Measurements from ENCODE around the gene CD55. TPM values are rescaled to one million over a fixed set of nuclear protein-coding genes. Genes with fewer than 3 reads are reported as not detected.

The CD55 gene
- total RNA-seq, 1 donor from 2014 or later: 512 TPM

DNA sequence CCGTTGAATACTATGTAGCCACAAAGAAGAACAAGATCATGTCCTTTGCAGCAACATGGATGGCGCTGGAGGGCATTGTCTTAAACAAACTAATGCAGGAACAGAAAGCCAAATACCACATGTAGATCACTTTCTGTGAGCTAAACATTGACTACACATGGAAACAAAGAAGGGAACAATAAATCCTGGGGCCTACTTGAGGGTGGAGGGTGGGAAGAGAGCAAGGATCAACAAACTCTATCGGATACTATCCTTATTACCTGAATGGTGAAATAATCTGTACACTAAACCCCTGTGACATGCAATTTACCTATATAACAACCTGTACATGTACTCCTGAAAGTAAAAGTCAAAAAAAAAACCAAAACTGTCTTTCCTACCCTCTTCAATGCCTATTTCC is 40.8 kb upstream of the CD55 start:
- no peak for ATAC-seq
- Histone ChIP-seq H3K4me1 (no peaks in the 10 kb centered on the region), H3K4me3 (no peak overlapping the region), H3K36me3 (no peaks in the 10 kb centered on the region), H3K27me3 (no peaks in the 10 kb centered on the region), H3K9me3 (no peaks in the 10 kb centered on the region), H3K27ac (no peak overlapping the region)
- intact Hi-C loops (cut with DNase I): no loop called here
- DNase-seq: no peak
- TF ChIP-seq, protein P1, sequence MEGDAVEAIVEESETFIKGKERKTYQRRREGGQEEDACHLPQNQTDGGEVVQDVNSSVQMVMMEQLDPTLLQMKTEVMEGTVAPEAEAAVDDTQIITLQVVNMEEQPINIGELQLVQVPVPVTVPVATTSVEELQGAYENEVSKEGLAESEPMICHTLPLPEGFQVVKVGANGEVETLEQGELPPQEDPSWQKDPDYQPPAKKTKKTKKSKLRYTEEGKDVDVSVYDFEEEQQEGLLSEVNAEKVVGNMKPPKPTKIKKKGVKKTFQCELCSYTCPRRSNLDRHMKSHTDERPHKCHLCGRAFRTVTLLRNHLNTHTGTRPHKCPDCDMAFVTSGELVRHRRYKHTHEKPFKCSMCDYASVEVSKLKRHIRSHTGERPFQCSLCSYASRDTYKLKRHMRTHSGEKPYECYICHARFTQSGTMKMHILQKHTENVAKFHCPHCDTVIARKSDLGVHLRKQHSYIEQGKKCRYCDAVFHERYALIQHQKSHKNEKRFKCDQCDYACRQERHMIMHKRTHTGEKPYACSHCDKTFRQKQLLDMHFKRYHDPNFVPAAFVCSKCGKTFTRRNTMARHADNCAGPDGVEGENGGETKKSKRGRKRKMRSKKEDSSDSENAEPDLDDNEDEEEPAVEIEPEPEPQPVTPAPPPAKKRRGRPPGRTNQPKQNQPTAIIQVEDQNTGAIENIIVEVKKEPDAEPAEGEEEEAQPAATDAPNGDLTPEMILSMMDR (IDR thresholded peaks at IDR 0.05): no peak

DNA sequence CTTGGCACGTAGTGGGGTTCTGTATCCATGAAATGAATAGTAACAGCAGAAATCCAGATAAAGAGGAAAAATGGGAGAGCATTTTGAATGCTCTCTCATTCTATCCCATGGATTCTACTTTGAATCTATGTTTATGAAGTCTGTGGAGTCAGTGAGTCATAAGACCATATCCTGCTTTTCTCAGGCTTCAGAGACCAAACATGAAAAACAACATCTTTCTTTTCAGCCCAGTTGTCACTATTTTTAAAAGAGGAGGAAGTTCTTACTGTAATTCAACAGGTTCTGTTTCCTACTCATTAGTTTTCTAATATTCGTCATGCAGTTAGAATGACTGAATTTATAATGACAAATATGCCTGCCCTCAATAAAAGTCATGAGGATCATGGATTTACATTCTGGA is 39.4 kb upstream of the CD55 start:
- intact Hi-C loops (cut with DNase I): no loop called here
- H3K9me3 ChIP-seq: no peaks in the 10 kb centered on the region
- H3K27ac ChIP-seq: no peak overlapping the region
- no peak overlapping the region for H3K4me3 ChIP-seq
- no peak for ATAC-seq
- TF ChIP-seq, protein P1 (IDR thresholded peaks at IDR 0.05): no peak
- no peaks in the 10 kb centered on the region for H3K4me1 ChIP-seq
- H3K36me3 ChIP-seq: no peaks in the 10 kb centered on the region
- no peaks in the 10 kb centered on the region for H3K27me3 ChIP-seq
- DNase-seq: no peak

DNA sequence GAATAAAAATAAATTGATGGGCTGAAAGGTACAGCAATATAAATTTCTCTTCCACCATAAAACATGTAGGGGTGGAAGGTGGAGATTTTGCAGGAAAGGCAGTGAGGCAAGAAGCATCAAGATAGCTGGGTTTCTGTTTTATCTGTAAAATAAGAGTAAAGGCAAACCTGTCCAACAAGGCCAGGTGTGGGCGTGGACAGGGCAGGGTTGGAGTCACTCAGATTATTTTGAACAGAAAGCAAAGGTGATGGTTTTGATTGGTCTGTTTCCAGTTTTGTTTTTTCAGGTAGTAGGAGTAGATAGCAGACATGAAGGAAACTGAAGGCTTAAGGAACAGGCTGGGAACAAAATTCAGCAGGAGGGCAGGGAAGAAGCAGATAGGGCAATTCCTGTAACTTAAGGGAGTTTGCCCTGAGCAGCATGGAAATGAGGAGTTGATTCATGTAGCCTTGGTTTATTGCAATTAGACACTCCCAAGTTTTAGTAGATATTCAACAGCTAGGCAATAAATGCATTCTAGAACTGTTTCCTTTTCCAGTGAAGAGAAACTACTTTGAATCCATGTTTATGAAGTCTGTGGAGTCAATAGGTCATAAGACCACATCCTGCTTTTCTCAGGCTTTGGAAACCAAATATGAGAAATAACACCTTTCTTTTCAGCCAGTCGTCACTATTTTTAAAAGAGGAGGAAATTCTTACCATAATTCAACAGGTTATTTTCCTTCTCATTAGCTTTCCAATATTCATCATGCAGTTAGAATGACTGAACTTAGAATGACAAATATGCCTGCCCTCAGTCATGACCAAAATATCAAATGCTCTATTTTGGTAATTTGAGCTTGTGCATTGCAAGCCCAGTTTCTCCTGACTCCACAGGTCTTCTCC is 38.7 kb upstream of the CD55 start:
- intact Hi-C loops (cut with DNase I): no loop called here
- Histone ChIP-seq H3K4me3 (no peak overlapping the region), H3K27ac (no peak overlapping the region), H3K9me3 (no peaks in the 10 kb centered on the region), H3K4me1 (no peaks in the 10 kb centered on the region), H3K36me3 (no peaks in the 10 kb centered on the region), H3K27me3 (no peaks in the 10 kb centered on the region)
- TF ChIP-seq, protein P1 (IDR thresholded peaks at IDR 0.05): no peak
- no peak for DNase-seq
- ATAC-seq: no peak

DNA sequence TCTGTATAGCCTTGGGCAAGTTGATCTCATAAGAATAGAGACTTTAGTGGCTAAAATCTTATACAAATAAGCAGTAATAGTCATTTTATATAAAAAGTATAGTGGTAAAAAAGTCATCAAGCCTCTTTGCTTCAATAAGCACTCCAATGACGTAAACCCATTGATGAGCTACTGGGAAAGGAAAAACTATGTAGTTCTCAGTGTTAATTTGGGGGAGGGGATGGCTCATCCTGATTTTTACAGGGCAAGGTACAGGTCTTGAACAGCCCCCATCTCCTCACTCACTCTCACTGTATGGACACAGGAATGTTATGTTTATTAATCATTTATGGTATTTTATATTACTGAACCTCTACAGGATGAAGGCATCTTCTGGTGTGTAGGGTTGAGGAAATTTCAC is 38.1 kb upstream of the CD55 start:
- Histone ChIP-seq H3K9me3 (no peaks in the 10 kb centered on the region), H3K27ac (no peak overlapping the region), H3K4me1 (no peaks in the 10 kb centered on the region), H3K4me3 (no peak overlapping the region), H3K27me3 (no peaks in the 10 kb centered on the region), H3K36me3 (no peaks in the 10 kb centered on the region)
- no peak for ATAC-seq
- intact Hi-C loops (cut with DNase I): no loop called here
- no peak for DNase-seq
- TF ChIP-seq, protein P1 (IDR thresholded peaks at IDR 0.05): no peak

DNA sequence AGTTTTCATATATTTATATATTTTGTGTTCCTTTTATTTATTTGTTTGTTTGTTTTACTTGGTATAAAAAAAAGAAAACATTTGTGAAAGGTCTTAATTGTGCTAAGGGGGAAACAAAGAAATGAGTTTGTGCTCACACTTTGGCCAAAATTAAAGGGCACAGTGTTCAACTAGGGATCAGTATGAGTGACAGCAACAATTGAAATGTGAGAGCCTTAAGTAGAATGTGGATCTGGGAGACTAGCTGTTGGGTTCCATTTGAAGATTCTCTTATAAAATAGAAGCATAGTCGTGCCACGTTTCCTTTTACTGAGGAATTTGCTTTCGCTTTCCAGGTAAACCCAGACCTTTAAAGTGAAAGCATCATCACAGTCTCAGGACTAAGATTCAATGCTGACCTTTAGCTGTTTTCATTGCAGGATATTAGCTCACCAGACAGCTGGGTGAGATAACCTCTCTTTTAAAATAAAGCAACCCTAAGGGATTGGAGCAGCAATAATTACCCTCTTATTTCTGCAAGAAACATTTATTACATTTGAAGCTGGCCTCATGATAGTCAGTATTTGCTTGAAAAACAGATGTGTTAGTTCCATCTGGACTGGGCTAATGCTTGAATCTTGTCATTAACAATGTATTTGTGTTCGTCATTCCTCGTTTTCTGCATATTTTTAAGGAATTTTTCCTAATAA is 37.1 kb upstream of the CD55 start:
- Histone ChIP-seq H3K4me3 (no peak overlapping the region), H3K9me3 (no peaks in the 10 kb centered on the region), H3K27me3 (no peaks in the 10 kb centered on the region), H3K27ac (no peak overlapping the region), H3K4me1 (no peaks in the 10 kb centered on the region), H3K36me3 (no peaks in the 10 kb centered on the region)
- DNase-seq (no peak), ATAC-seq (no peak)
- TF ChIP-seq, protein P1 (IDR thresholded peaks at IDR 0.05): no peak
- intact Hi-C loops (cut with DNase I): no loop called here

Measured in upper lobe of right lung (tissue), 1 donor.